Esophagus muscularis mucosa (tissue), 4 donors: ENCODE data around the gene SLBP. TPM values are rescaled to one million over a fixed set of nuclear protein-coding genes. Genes with fewer than 3 reads are reported as not detected.

Experiments used
- DNase-seq: peaks from one replicate; pipeline ENCODE4 v3.0.0-alpha.2; 2017; ENCODE audit errors: extremely low spot score
- H3K27ac ChIP-seq, 4 donors: fragments of 200-600 bp; sonication (generic); replicated peaks in 1 of 4; 1 replicate in 3 of 4; 2 replicates in 1 of 4; pipeline ENCODE4 v1.5.1; 2016 to 2019; ENCODE audit warnings: mild to moderate bottlenecking in 1 of 4
- H3K27me3 ChIP-seq, 4 donors: fragments of 200-600 bp; sonication (generic); one replicate each; pipeline versions ENCODE4 v1.5.1 to v1.6.0; 2016 to 2019
- H3K36me3 ChIP-seq, 4 donors: fragments of 200-600 bp; sonication (generic); one replicate each; pipeline ENCODE4 v1.5.1; 2016 to 2019
- H3K4me1 ChIP-seq, 4 donors: fragments of 200-600 bp; sonication (generic); one replicate each; pipeline ENCODE4 v1.5.1; 2016 to 2019
- H3K4me3 ChIP-seq, 4 donors: fragments of 200-600 bp; sonication (generic); 1 replicate in 2 of 4; 2 replicates in 2 of 4; pipeline ENCODE4 v1.5.1; 2016 to 2019; ENCODE audit warnings: mild to moderate bottlenecking in 4 of 4, moderate library complexity in 1 of 4
- H3K9me3 ChIP-seq, 4 donors: fragments of 200-600 bp; sonication (generic); 1 replicate in 3 of 4; 2 replicates in 1 of 4; pipeline ENCODE4 v1.5.1; 2016 to 2019
- CTCF ChIP-seq, 3 experiments: fragments of 200-600 bp in 2 of 3; fragments of 450-650 bp in 1 of 3; sonication (generic) in 2 of 3; IDR thresholded peaks; one replicate each; pipeline ENCODE4 v1.5.1; 2017 to 2019; ENCODE audit warnings: antibody characterized with exemption in 3 of 3, mild to moderate bottlenecking in 2 of 3, moderate library complexity in 1 of 3
- EP300 ChIP-seq: sonication (generic); formaldehyde crosslinking; IDR thresholded peaks from one replicate; pipeline ENCODE4 v1.6.1; 2017; ENCODE audit warnings: antibody characterized with exemption
- POLR2A ChIP-seq: fragments of 450-650 bp; IDR thresholded peaks from one replicate; pipeline ENCODE4 v1.6.1; 2017; ENCODE audit warnings: antibody characterized with exemption, moderate library complexity, mild to moderate bottlenecking, low read depth
- POLR2AphosphoS5 ChIP-seq, 2 donors: sonication (generic); formaldehyde crosslinking; IDR thresholded peaks; one replicate each; pipeline ENCODE4 v1.6.1; 2017; ENCODE audit warnings: antibody characterized with exemption in 2 of 2
- WGBS: methylation state at CpG from one replicate; pipeline ENCODE4 v1.1.5; 2018; 5-methylcytosine and 5-hydroxymethylcytosine counted together
- intact Hi-C: fragments of 100-400 bp; cut with DNase I; formaldehyde crosslinking; loops from one replicate; pipeline ENCODE4 v1.15.1; 2023
- total RNA-seq, 4 donors: library from RNA; depleted of rRNA; stranded (reverse); fragments of >200 nt; gene quantifications; one replicate each; pipeline versions ENCODE4 v1.1.0 to v1.2.1, GENCODE V29; 2016

The SLBP gene
- total RNA-seq, 4 donors from 2014 or later, result 41.5 to 56.1 (median 45.5) TPM

GRCh38 chr4:1666391-1666790, 45.7 kb downstream of the SLBP start:
- no peaks in the 10 kb centered on the region for H3K27me3 ChIP-seq
- 56% methylated on average over 12 of the region's 12 CpGs for WGBS
- H3K9me3 ChIP-seq, result no peaks in the 10 kb centered on the region
- intact Hi-C loops, result no loop called here
- H3K36me3 ChIP-seq, result no peaks in the 10 kb centered on the region
- no peak overlapping the region for H3K4me3 ChIP-seq
- TF ChIP-seq CTCF (IDR thresholded peaks at IDR 0.05) (no peak), EP300 (no peak), POLR2A (no peak), POLR2AphosphoS5 (IDR thresholded peaks at IDR 0.05) (no peak)
- H3K27ac ChIP-seq, result no peak overlapping the region
- no peak for DNase-seq
- H3K4me1 ChIP-seq, result peaks cover 0 to 4% (median 1%) of the 10 kb centered on the region in 4 donors

GRCh38 chr4:1664141-1664540, 48.0 kb downstream of the SLBP start:
- no peaks in the 10 kb centered on the region for H3K9me3 ChIP-seq
- no peaks in the 10 kb centered on the region for H3K27me3 ChIP-seq
- WGBS, result 86% methylated on average over 8 of the region's 8 CpGs
- TF ChIP-seq POLR2AphosphoS5 (IDR thresholded peaks at IDR 0.05) (no peak), CTCF (IDR thresholded peaks at IDR 0.05) (no peak), POLR2A (no peak), EP300 (no peak)
- no peaks in the 10 kb centered on the region for H3K36me3 ChIP-seq
- H3K4me3 ChIP-seq, result no peak overlapping the region
- intact Hi-C loops, result no loop called here
- peaks cover 0 to 4% (median 1%) of the 10 kb centered on the region in 4 donors for H3K4me1 ChIP-seq
- no peak for DNase-seq
- no peak overlapping the region for H3K27ac ChIP-seq

GRCh38 chr4:1663549-1663948, 48.6 kb downstream of the SLBP start:
- Histone ChIP-seq H3K27me3 (no peaks in the 10 kb centered on the region), H3K4me1 (peaks cover 0 to 4% (median 1%) of the 10 kb centered on the region in 4 donors), H3K36me3 (no peaks in the 10 kb centered on the region), H3K4me3 (no peak overlapping the region), H3K9me3 (no peaks in the 10 kb centered on the region), H3K27ac (no peak overlapping the region)
- WGBS, result 100% methylated on average over 5 of the region's 5 CpGs
- intact Hi-C loops, result no loop called here
- DNase-seq, result no peak
- TF ChIP-seq CTCF (IDR thresholded peaks at IDR 0.05), result no peak
- TF ChIP-seq POLR2AphosphoS5 (IDR thresholded peaks at IDR 0.05), result no peak
- no peak for TF ChIP-seq POLR2A
- TF ChIP-seq EP300, result no peak

DNA sequence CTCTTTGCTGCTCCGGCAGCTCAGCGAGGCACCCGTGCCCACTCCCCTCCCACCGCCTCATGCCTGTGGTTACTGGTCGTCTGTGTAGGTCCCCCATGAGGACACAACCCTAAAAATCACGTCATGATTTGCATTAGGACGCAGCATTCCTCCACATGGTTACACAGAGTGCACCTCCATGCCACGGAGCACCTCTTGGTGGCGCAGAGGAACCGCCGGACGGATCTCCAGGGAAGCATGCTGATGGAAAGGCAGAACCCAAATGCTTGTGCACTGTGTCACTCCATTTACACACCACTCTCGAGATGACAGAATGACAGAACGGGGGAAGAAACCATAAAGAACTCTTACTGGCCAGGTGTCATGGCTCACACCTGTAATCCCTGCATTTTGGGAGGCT, 50.4 kb downstream of the SLBP start:
- H3K27ac ChIP-seq, result no peak overlapping the region
- H3K27me3 ChIP-seq, result no peaks in the 10 kb centered on the region
- no peak for DNase-seq
- intact Hi-C loops, result no loop called here
- TF ChIP-seq EP300 (no peak), POLR2A (no peak), CTCF (IDR thresholded peaks at IDR 0.05) (no peak), POLR2AphosphoS5 (IDR thresholded peaks at IDR 0.05) (no peak)
- H3K4me3 ChIP-seq, result no peak overlapping the region
- no peaks in the 10 kb centered on the region for H3K9me3 ChIP-seq
- H3K4me1 ChIP-seq, result peaks cover 0 to 4% (median 1%) of the 10 kb centered on the region in 4 donors
- peaks cover 0 to 4% (median 2%) of the 10 kb centered on the region in 4 donors for H3K36me3 ChIP-seq
- 94% methylated on average over 14 of the region's 14 CpGs for WGBS

DNA sequence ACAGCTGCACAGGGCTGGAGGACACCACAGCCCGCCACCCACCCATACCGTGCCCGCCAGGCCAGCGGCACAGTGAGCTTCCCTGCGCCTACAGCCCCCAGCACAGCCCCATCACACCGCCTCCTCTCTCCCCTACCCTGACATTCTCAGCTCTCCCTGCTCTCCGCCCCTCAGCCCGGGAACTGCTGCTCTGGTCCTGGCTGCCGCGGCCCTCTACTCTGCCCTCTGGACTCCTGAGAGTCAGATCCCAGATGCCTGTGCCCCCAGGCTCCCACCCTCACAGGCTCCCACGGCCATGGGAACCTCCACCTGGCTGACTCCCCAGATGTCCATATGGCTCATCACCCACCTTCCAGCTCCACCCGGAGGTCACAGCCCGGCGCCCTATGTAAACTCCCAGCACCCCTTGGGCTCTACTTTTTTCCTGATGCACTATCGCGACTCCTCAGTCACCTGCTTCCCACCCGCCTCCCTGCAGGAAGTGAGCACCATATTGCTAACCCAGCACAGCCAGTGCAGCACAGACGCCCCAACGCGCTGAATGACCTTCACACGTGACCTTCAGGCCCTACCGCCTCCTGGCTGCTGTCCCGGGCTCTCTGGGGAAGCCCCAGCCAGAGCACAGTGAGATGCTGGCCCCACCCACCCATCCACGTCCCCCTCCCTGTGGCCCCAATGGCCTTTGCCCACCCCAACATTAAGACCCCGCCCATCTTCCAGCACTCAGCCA, 51.0 kb downstream of the SLBP start:
- H3K4me1 ChIP-seq, result no peaks in the 10 kb centered on the region
- no peak overlapping the region for H3K4me3 ChIP-seq
- intact Hi-C loops, result no loop called here
- no peak for DNase-seq
- WGBS, result 84% methylated on average over 24 of the region's 25 CpGs
- no peak for TF ChIP-seq POLR2A
- no peak for TF ChIP-seq CTCF (IDR thresholded peaks at IDR 0.05)
- no peak for TF ChIP-seq POLR2AphosphoS5 (IDR thresholded peaks at IDR 0.05)
- TF ChIP-seq EP300, result no peak
- no peak overlapping the region for H3K27ac ChIP-seq
- no peaks in the 10 kb centered on the region for H3K9me3 ChIP-seq
- no peaks in the 10 kb centered on the region for H3K27me3 ChIP-seq
- peaks cover 0 to 8% (median 2%) of the 10 kb centered on the region in 4 donors for H3K36me3 ChIP-seq
